ENCODE data around the gene HSPA1L. TPM values are rescaled to one million over a fixed set of nuclear protein-coding genes. Genes with fewer than 3 reads are reported as not detected.
"Not testable (repeated sequence)": the region's sequence is repeated elsewhere in the genome, so short reads cannot be mapped to it uniquely, and the experiment has no call there.

HSPA1L gene
- total RNA-seq = 1 to 10 TPM; 3.3 to 5.5 (median 4.7) TPM
- 1 to 10 TPM; 2.3 to 3.6 TPM for polyA plus RNA-seq
- 8.5 reads per million, percentile 33 among the genes with 10 or more reads in this experiment for total RNA-seq

DNA sequence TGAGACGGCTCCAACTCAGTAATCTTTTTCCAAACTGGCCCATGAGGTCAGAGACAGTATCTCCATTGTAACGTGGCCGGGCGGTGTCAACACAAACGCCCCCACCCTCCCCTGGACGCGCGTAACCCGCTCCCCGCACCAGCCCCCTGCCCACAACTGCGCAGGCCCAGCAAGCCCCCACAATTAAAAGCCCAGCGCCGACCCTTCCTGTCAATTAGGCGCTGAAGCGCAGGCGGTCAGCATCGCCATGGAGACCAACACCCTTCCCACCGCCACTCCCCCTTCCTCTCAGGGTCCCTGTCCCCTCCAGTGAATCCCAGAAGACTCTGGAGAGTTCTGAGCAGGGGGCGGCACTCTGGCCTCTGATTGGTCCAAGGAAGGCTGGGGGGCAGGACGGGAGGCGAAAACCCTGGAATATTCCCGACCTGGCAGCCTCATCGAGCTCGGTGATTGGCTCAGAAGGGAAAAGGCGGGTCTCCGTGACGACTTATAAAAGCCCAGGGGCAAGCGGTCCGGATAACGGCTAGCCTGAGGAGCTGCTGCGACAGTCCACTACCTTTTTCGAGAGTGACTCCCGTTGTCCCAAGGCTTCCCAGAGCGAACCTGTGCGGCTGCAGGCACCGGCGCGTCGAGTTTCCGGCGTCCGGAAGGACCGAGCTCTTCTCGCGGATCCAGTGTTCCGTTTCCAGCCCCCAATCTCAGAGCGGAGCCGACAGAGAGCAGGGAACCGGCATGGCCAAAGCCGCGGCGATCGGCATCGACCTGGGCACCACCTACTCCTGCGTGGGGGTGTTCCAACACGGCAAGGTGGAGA is at the start of gene HSPA1L, which contains the start of gene HSPA1A:
Gene HSPA1L, minus strand, starts transcription at position 259 of the 814 bp plus-strand sequence. CDS start 3,311 bp downstream, outside the sequence.
Gene HSPA1A, plus strand, starts transcription at position 519 of the 814 bp plus-strand sequence. Its CDS starts 214 bp downstream, at position 733.
- DNase-seq = peak in 6 of 9 donors; percentile 32 to 81 (median 42)
- Histone ChIP-seq H3K4me3 (ENCODE audit: low read length) (peak within 1 kb of the TSS; percentile 68), H3K27me3 (ENCODE audit: control insufficient read depth in 2 of 2, insufficient read depth in 2 of 2, low read length in 2 of 2) (no peaks in the 10 kb centered on the region), H3K36me3 (ENCODE audit: control insufficient read depth in 2 of 3, insufficient read depth in 3 of 3, low read length in 3 of 3) (peaks cover 0 to 19% (median 0%) of the 10 kb centered on the region in 3 experiments), H3K27ac (ENCODE audit: low read depth, low read length) (peak within 1 kb of the TSS; percentile 78), H3K4me1 (ENCODE audit: control insufficient read depth in 2 of 2, insufficient read depth in 2 of 2, low read length in 2 of 2) (peaks cover 21 to 30% of the 10 kb centered on the region in 2 donors), H3K9me3 (ENCODE audit: control insufficient read depth in 2 of 3, low read length in 3 of 3) (no peaks in the 10 kb centered on the region)
- Mint-ChIP-seq H3K4me3 (peak within 1 kb of the TSS; percentile 85 to 96 (median 94)), H3K9me3 (no peaks in the 10 kb centered on the region), H3K4me1 (peaks cover 7 to 44% (median 39%) of the 10 kb centered on the region in 7 donors), H3K36me3 (peaks cover 4 to 18% (median 5%) of the 10 kb centered on the region in 5 donors), H3K27me3 (no peaks in the 10 kb centered on the region), H3K27ac (peak within 1 kb of the TSS; percentile 86 to 93 (median 90))
- POLR2A ChIA-PET = interaction anchor here (0.5 to 3.0 kb wide), 18 partner anchors 9 to 273 kb away, joined by 3 to 24 read pairs (median 5); partner anchors contain the start of genes ABHD16A, DDAH2, GPANK1 and HSPA1B
- ATAC-seq = peak; percentile 43
- CTCF ChIA-PET = interaction anchor here (0.8 to 1.1 kb wide), 3 partner anchors 12 to 85 kb away, joined by 3 to 6 read pairs (median 4); partner anchors contain the start of gene HSPA1B
- intact Hi-C loops (cut with micrococcal nuclease) = loop anchor here (2.0 kb wide), 4 partner anchors 18 to 76 kb away; partner anchors contain the start of gene VARS1 (in 1 of the 2)

- no peak overlapping the region for H3K27ac ChIP-seq (ENCODE audit: low read depth, low read length)
- peaks cover 8 to 15% of the 10 kb centered on the region in 2 donors for H3K4me1 ChIP-seq (ENCODE audit: control insufficient read depth in 2 of 2, insufficient read depth in 2 of 2, low read length in 2 of 2)
- peaks cover 0 to 15% (median 0%) of the 10 kb centered on the region in 3 experiments for H3K36me3 ChIP-seq (ENCODE audit: control insufficient read depth in 2 of 3, insufficient read depth in 3 of 3, low read length in 3 of 3)
- H3K4me1 Mint-ChIP-seq = peaks cover 14 to 29% (median 20%) of the 10 kb centered on the region in 7 donors
- peaks cover 0 to 5% (median 0%) of the 10 kb centered on the region in 5 donors for H3K36me3 Mint-ChIP-seq
- peak overlapping the region in 2 of 9 donors; percentile 31 to 95 for H3K27ac Mint-ChIP-seq
- ChIA-PET POLR2A (interaction anchor here (0.5 to 1.3 kb wide), 5 partner anchors 10 to 323 kb away, joined by 3 to 4 read pairs (median 3); no protein-coding TSS in a partner anchor), CTCF (interaction anchor here (0.6 kb wide), 1 partner anchor 735 kb away, joined by 5 read pairs; no protein-coding TSS in a partner anchor)
- intact Hi-C loops (cut with micrococcal nuclease) = loop anchor here (1.0 to 10.0 kb wide), 5 partner anchors 110 to 708 kb away; partner anchors contain the start of genes ATP6V1G2 (in 1 of the 2), CCHCR1 (in 1 of the 2), DXO (in 1 of the 2) and MICB (in 1 of the 2)
- H3K4me3 Mint-ChIP-seq = peak overlapping the region in 4 of 10 donors; percentile 90 to 95 (median 93)
- no peak for DNase-seq
- ATAC-seq = no peak
- H3K9me3 Mint-ChIP-seq = peaks cover 0 to 6% (median 0%) of the 10 kb centered on the region in 11 donors
- H3K9me3 ChIP-seq (ENCODE audit: control insufficient read depth in 2 of 3, low read length in 3 of 3) = no peaks in the 10 kb centered on the region
- H3K27me3 ChIP-seq (ENCODE audit: control insufficient read depth in 2 of 2, insufficient read depth in 2 of 2, low read length in 2 of 2) = no peaks in the 10 kb centered on the region
- peaks cover 0 to 2% (median 0%) of the 10 kb centered on the region in 5 donors for H3K27me3 Mint-ChIP-seq
- H3K4me3 ChIP-seq (ENCODE audit: low read length) = no peak overlapping the region
These were observed 49.7 kb upstream of the HSPA1L start for GRCh38 chr6:31864818-31865204.

DNA sequence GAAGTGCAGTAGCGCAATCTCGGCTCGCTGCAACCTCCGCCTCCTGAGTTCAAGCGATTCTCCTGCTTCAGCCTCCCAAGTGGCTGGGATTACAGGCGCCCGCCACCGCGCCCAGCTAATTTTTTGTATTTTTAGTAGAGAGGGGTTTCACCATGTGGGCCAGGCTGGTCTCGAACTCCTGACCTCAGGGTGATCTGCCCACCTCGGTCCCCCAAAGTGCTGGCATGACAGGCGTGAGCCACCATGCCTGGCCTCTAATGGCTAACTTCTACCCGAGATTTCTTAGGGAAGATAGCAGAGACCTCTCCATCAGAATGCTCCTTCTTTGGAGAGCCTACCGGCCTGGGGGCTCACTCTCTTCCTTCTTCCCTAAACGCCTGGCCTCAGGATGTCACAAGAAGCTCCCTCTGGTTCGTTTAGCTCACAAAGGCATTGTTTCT is 49.1 kb upstream of the HSPA1L start:
- H3K4me3 Mint-ChIP-seq = peak overlapping the region; percentile 87 to 96 (median 93)
- not testable (repeated sequence) for H3K27me3 Mint-ChIP-seq; H3K9me3 Mint-ChIP-seq; DNase-seq; H3K36me3 Mint-ChIP-seq; H3K9me3 ChIP-seq (ENCODE audit: control insufficient read depth in 2 of 3, low read length in 3 of 3); H3K27me3 ChIP-seq (ENCODE audit: control insufficient read depth in 2 of 2, insufficient read depth in 2 of 2, low read length in 2 of 2); ATAC-seq
- peak overlapping the region; percentile 85 to 97 (median 93) for H3K27ac Mint-ChIP-seq
- intact Hi-C loops (cut with micrococcal nuclease) = loop anchor here (1.0 to 10.0 kb wide), 5 partner anchors 111 to 707 kb away; partner anchors contain the start of genes ATP6V1G2 (in 1 of the 2), CCHCR1 (in 1 of the 2), DXO (in 1 of the 2) and MICB (in 1 of the 2)
- Histone ChIP-seq H3K27ac (ENCODE audit: low read depth, low read length) (peak overlapping the region; percentile 77), H3K4me3 (ENCODE audit: low read length) (peak overlapping the region; percentile 93), H3K36me3 (ENCODE audit: control insufficient read depth in 2 of 3, insufficient read depth in 3 of 3, low read length in 3 of 3) (peaks cover 0 to 22% (median 0%) of the 10 kb centered on the region in 3 experiments), H3K4me1 (ENCODE audit: control insufficient read depth in 2 of 2, insufficient read depth in 2 of 2, low read length in 2 of 2) (peaks cover 8 to 15% of the 10 kb centered on the region in 2 donors)
- POLR2A ChIA-PET = interaction anchor here (0.6 to 2.7 kb wide), 10 partner anchors 9 to 323 kb away, joined by 3 to 12 read pairs (median 4); partner anchors contain the start of gene ABHD16A
- H3K4me1 Mint-ChIP-seq = peaks cover 14 to 29% (median 20%) of the 10 kb centered on the region in 7 donors
- CTCF ChIA-PET = interaction anchor here (0.7 to 1.7 kb wide), 2 partner anchors 174 to 322 kb away, joined by 3 to 5 read pairs; partner anchors contain the start of gene DDX39B

- Histone ChIP-seq H3K36me3 (ENCODE audit: control insufficient read depth in 2 of 3, insufficient read depth in 3 of 3, low read length in 3 of 3) (peaks cover 0 to 27% (median 2%) of the 10 kb centered on the region in 3 experiments), H3K4me1 (ENCODE audit: control insufficient read depth in 2 of 2, insufficient read depth in 2 of 2, low read length in 2 of 2) (peaks cover 8 to 15% of the 10 kb centered on the region in 2 donors), H3K27me3 (ENCODE audit: control insufficient read depth in 2 of 2, insufficient read depth in 2 of 2, low read length in 2 of 2) (no peaks in the 10 kb centered on the region), H3K4me3 (ENCODE audit: low read length) (peak within 1 kb of the TSS; percentile 97), H3K27ac (ENCODE audit: low read depth, low read length) (peak within 1 kb of the TSS; percentile 86), H3K9me3 (ENCODE audit: control insufficient read depth in 2 of 3, low read length in 3 of 3) (no peaks in the 10 kb centered on the region)
- CTCF ChIA-PET = interaction anchor here (1.0 to 1.7 kb wide), 6 partner anchors 26 to 369 kb away, joined by 3 to 7 read pairs (median 4); partner anchors contain the start of gene DDX39B
- DNase-seq (peak; percentile 87 to 100 (median 99)), ATAC-seq (peak; percentile 97)
- POLR2A ChIA-PET = interaction anchor here (0.5 to 2.7 kb wide), 22 partner anchors 23 to 1548 kb away, joined by 3 to 21 read pairs (median 5); partner anchors contain the start of genes ABHD16A, BAG6, CLIC1 and EHMT2
- peaks cover 0 to 6% (median 0%) of the 10 kb centered on the region in 11 donors for H3K9me3 Mint-ChIP-seq
- H3K27me3 Mint-ChIP-seq = peaks cover 0 to 2% (median 0%) of the 10 kb centered on the region in 5 donors
- H3K36me3 Mint-ChIP-seq = peaks cover 0 to 10% (median 4%) of the 10 kb centered on the region in 5 donors
- intact Hi-C loops (cut with micrococcal nuclease) = loop anchor here (1.0 to 10.0 kb wide), 16 partner anchors 28 to 705 kb away; partner anchors contain the start of genes BAG6 (in 2 of the 2), EHMT2 (in 2 of the 2), ABHD16A (in 1 of the 2) and CCHCR1 (in 1 of the 2)
- peak within 1 kb of the TSS; percentile 87 to 96 (median 93) for H3K4me3 Mint-ChIP-seq
- H3K27ac Mint-ChIP-seq = peak within 1 kb of the TSS; percentile 85 to 97 (median 93)
- peaks cover 14 to 29% (median 20%) of the 10 kb centered on the region in 7 donors for H3K4me1 Mint-ChIP-seq
These were observed 47.5 kb upstream of the HSPA1L start, which contains the start of gene NEU1 for GRCh38 chr6:31862344-31863235. Gene NEU1, minus strand, starts transcription at chr6:31862821. Its CDS starts 45 bp downstream, at chr6:31862776.

- intact Hi-C loops (cut with micrococcal nuclease) = loop anchor here (1.0 to 10.0 kb wide), 6 partner anchors 28 to 705 kb away; partner anchors contain the start of genes ABHD16A (in 1 of the 2), CCHCR1 (in 1 of the 2), DXO (in 1 of the 2) and HSPA1B (in 1 of the 2)
- peak overlapping the region; percentile 85 to 97 (median 93) for H3K27ac Mint-ChIP-seq
- Histone ChIP-seq H3K4me3 (ENCODE audit: low read length) (peak overlapping the region; percentile 97), H3K27ac (ENCODE audit: low read depth, low read length) (peak overlapping the region; percentile 86), H3K9me3 (ENCODE audit: control insufficient read depth in 2 of 3, low read length in 3 of 3) (no peaks in the 10 kb centered on the region), H3K27me3 (ENCODE audit: control insufficient read depth in 2 of 2, insufficient read depth in 2 of 2, low read length in 2 of 2) (no peaks in the 10 kb centered on the region), H3K36me3 (ENCODE audit: control insufficient read depth in 2 of 3, insufficient read depth in 3 of 3, low read length in 3 of 3) (peaks cover 0 to 32% (median 6%) of the 10 kb centered on the region in 3 experiments), H3K4me1 (ENCODE audit: control insufficient read depth in 2 of 2, insufficient read depth in 2 of 2, low read length in 2 of 2) (peaks cover 8 to 15% of the 10 kb centered on the region in 2 donors)
- ChIA-PET POLR2A (interaction anchor here (1.1 to 2.7 kb wide), 6 partner anchors 23 to 982 kb away, joined by 4 to 21 read pairs (median 10); partner anchors contain the start of genes BAG6, EHMT2, GPANK1 and PSMB8), CTCF (interaction anchor here (1.0 to 1.2 kb wide), 2 partner anchors 31 to 32 kb away, joined by 3 to 4 read pairs; no protein-coding TSS in a partner anchor)
- no peak for ATAC-seq
- peaks cover 0 to 13% (median 4%) of the 10 kb centered on the region in 5 donors for H3K36me3 Mint-ChIP-seq
- peak in 1 of 9 donors; percentile 4 for DNase-seq
- peaks cover 0 to 2% (median 0%) of the 10 kb centered on the region in 5 donors for H3K27me3 Mint-ChIP-seq
- peaks cover 14 to 29% (median 20%) of the 10 kb centered on the region in 7 donors for H3K4me1 Mint-ChIP-seq
- peak overlapping the region; percentile 87 to 96 (median 93) for H3K4me3 Mint-ChIP-seq
- H3K9me3 Mint-ChIP-seq = peaks cover 0 to 6% (median 0%) of the 10 kb centered on the region in 11 donors
These were observed 46.8 kb upstream of the HSPA1L start for GRCh38 chr6:31861919-31862343.

All from naive thymus-derived CD4-positive, alpha-beta T cell (primary cell).